Common myeloid progenitor, CD34-positive (primary cell): ENCODE data around the gene STK17A.
A peak's percentile ranks its signal among the peaks of the same experiment; 100 is the strongest.

Experiments used
- CTCF ChIA-PET: fragments of 350-600 bp; sonication (Branson Sonifier 250); formaldehyde crosslinking; loops from one replicate; lab custom pipeline; 2021; ENCODE audit warnings: antibody characterized with exemption; lab: Charles Lee
- POLR2A ChIA-PET: fragments of 350-600 bp; sonication (Branson Sonifier 250); formaldehyde crosslinking; loops from one replicate; lab custom pipeline; 2021; ENCODE audit warnings: antibody characterized with exemption; lab: Charles Lee
- DNase-seq, 3 donors: peaks; one replicate each; pipeline versions ENCODE4 v3.0.0 to v3.0.0-alpha.2; 2013
- H3K27ac ChIP-seq, 2 experiments: 1 replicate in 1 of 2; 2 replicates in 1 of 2; pipeline ENCODE4 v1.7.0; 2013; ENCODE audit warnings: inconsistent platforms in 2 of 2, low read length in 2 of 2, mild to moderate bottlenecking in 2 of 2, low read depth in 1 of 2, moderate library complexity in 1 of 2; ENCODE audit not compliant: severe bottlenecking in 2 of 2, insufficient read depth in 1 of 2, poor library complexity in 1 of 2
- H3K27me3 ChIP-seq, 5 experiments: replicated peaks in 2 of 5; 1 replicate in 3 of 5; 2 replicates in 2 of 5; pipeline versions ENCODE4 v1.6.1 to v1.7.0; 2013; ENCODE audit warnings: low read length in 4 of 5, mild to moderate bottlenecking in 2 of 5, moderate library complexity in 2 of 5, inconsistent platforms in 1 of 5; ENCODE audit not compliant: insufficient read depth in 5 of 5, control insufficient read depth in 4 of 5
- H3K36me3 ChIP-seq, 4 experiments: 1 replicate in 2 of 4; 2 replicates in 2 of 4; pipeline versions ENCODE4 v1.6.1 to v1.7.0; 2013; ENCODE audit warnings: low read length in 3 of 4, control low read depth in 1 of 4, mild to moderate bottlenecking in 1 of 4; ENCODE audit not compliant: control insufficient read depth in 4 of 4, insufficient read depth in 4 of 4
- H3K4me1 ChIP-seq, 4 experiments: 1 replicate in 3 of 4; 2 replicates in 1 of 4; pipeline versions ENCODE4 v1.6.1 to v1.7.1; 2013; ENCODE audit warnings: low read length in 3 of 4, mild to moderate bottlenecking in 3 of 4, control low read depth in 1 of 4, inconsistent platforms in 1 of 4, moderate library complexity in 1 of 4; ENCODE audit not compliant: control insufficient read depth in 4 of 4, insufficient read depth in 4 of 4; ENCODE audit errors: control extremely low read depth in 1 of 4
- H3K4me3 ChIP-seq, 7 experiments: 1 replicate in 4 of 7; 2 replicates in 3 of 7; pipeline versions ENCODE4 v1.5.1 to v1.7.0; 2013; ENCODE audit warnings: mild to moderate bottlenecking in 7 of 7, low read length in 6 of 7, moderate library complexity in 6 of 7, inconsistent platforms in 2 of 7, low read depth in 2 of 7, control low read depth in 1 of 7; ENCODE audit not compliant: insufficient read depth in 4 of 7, control insufficient read depth in 1 of 7; ENCODE audit errors: extremely low read depth in 1 of 7
- H3K9me3 ChIP-seq, 5 experiments: 1 replicate in 4 of 5; 2 replicates in 1 of 5; pipeline versions ENCODE4 v1.6.1 to v1.7.1; 2013; ENCODE audit warnings: low read length in 4 of 5, mild to moderate bottlenecking in 2 of 5, inconsistent platforms in 1 of 5, low read depth in 1 of 5, moderate library complexity in 1 of 5; ENCODE audit not compliant: control insufficient read depth in 4 of 5, insufficient read depth in 2 of 5; ENCODE audit errors: control extremely low read depth in 1 of 5
- WGBS: methylation state at CpG from one replicate; pipeline ENCODE4 v1.1.5; 2013; ENCODE audit not compliant: insufficient coverage; 5-methylcytosine and 5-hydroxymethylcytosine counted together

The STK17A gene

GRCh38 chr7:43642897-43643630 is 60.2 kb downstream of the STK17A start:
- Histone ChIP-seq H3K4me3 (no peak overlapping the region), H3K27me3 (no peaks in the 10 kb centered on the region), H3K27ac (no peak overlapping the region), H3K36me3 (peaks cover 10 to 75% (median 25%) of the 10 kb centered on the region in 4 experiments), H3K9me3 (no peaks in the 10 kb centered on the region), H3K4me1 (peaks cover 12 to 25% (median 20%) of the 10 kb centered on the region in 4 experiments)
- 98% methylated on average over 13 of the region's 13 CpGs for whole genome bisulfite sequencing
- CTCF ChIA-PET = interaction anchor here (10.0 kb wide), 1 partner anchor 56 kb away, joined by 61 read pairs; no protein-coding TSS in a partner anchor
- POLR2A ChIA-PET = no interaction called here
- DNase-seq = no peak

DNA sequence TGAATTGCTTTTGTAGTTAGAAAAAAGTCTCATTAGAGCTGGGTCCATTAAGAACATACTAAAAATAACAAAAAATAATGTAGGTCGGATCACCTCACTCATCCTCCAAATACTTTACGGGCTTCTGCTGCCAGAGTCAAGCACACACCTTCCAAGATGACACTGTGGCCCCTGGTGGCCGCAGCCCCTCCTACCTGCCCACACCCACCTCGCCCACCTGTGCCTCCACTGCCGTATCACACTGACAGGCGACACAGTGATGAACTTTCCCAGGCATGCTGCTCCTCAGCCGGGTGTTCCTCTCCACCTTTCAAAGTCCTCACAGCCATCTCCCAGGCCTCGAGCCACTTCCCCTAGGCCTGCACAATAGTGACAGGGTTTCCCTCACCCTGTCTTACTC is 60.9 kb downstream of the STK17A start:
- no peaks in the 10 kb centered on the region for H3K27me3 ChIP-seq
- peaks cover 20 to 32% (median 25%) of the 10 kb centered on the region in 4 experiments for H3K4me1 ChIP-seq
- H3K4me3 ChIP-seq = no peak overlapping the region
- H3K27ac ChIP-seq = no peak overlapping the region
- H3K36me3 ChIP-seq = peaks cover 10 to 72% (median 25%) of the 10 kb centered on the region in 4 experiments
- POLR2A ChIA-PET = no interaction called here
- H3K9me3 ChIP-seq = no peaks in the 10 kb centered on the region
- DNase-seq = no peak
- WGBS = 84% methylated on average over 8 of the region's 8 CpGs
- CTCF ChIA-PET = interaction anchor here (1.1 to 10.0 kb wide), 3 partner anchors 40 to 61 kb away, joined by 3 to 61 read pairs (median 21); partner anchors contain the start of gene STK17A

GRCh38 chr7:43645699-43646226 is 62.9 kb downstream of the STK17A start:
- 94% methylated on average over 2 of the region's 3 CpGs for whole genome bisulfite sequencing
- H3K27me3 ChIP-seq = no peaks in the 10 kb centered on the region
- peaks cover 36 to 51% (median 44%) of the 10 kb centered on the region in 4 experiments for H3K4me1 ChIP-seq
- H3K27ac ChIP-seq = no peak overlapping the region
- POLR2A ChIA-PET = no interaction called here
- no peak for DNase-seq
- H3K4me3 ChIP-seq = no peak overlapping the region
- peaks cover 5 to 56% (median 15%) of the 10 kb centered on the region in 4 experiments for H3K36me3 ChIP-seq
- no peaks in the 10 kb centered on the region for H3K9me3 ChIP-seq
- CTCF ChIA-PET = interaction anchor here (0.8 to 10.0 kb wide), 4 partner anchors 11 to 62 kb away, joined by 3 to 61 read pairs (median 12); partner anchors contain the start of gene STK17A

- peak in 1 of 3 donors; percentile 5 for DNase-seq
Measured at GRCh38 chr7:43646603-43647338, 63.9 kb downstream of the STK17A start.

DNA sequence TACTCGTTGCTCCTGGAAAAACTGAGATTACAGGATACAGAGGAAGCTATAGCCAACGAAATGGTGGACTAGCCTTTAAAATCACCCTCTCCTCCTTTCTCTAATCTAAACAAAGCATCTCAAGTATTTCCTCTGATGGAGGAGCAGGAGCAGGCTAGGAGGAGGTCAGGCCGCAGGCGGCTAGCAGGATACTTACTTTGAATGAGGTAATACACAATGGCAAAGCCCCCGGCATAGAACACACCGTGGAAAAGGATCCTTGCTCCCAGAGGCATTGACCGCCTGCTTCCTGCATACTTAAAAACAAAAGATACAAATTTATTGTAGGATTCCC is 64.4 kb downstream of the STK17A start:
- DNase-seq = no peak
- Histone ChIP-seq H3K4me3 (peak overlapping the region in 2 of 7 experiments; percentile 36 to 48), H3K27me3 (no peaks in the 10 kb centered on the region), H3K27ac (peak overlapping the region in 1 of 2 experiments; percentile 62), H3K36me3 (peaks cover 5 to 50% (median 15%) of the 10 kb centered on the region in 4 experiments), H3K4me1 (peaks cover 40 to 61% (median 54%) of the 10 kb centered on the region in 4 experiments), H3K9me3 (no peaks in the 10 kb centered on the region)
- ChIA-PET CTCF (interaction anchor here (1.0 to 10.0 kb wide), 9 partner anchors 9 to 75 kb away, joined by 3 to 61 read pairs (median 5); partner anchors contain the start of gene STK17A), POLR2A (interaction anchor here (0.6 to 3.6 kb wide), 3 partner anchors 53 to 75 kb away, joined by 3 to 21 read pairs (median 10); partner anchors contain the start of gene STK17A)
- 85% methylated on average over 3 of the region's 7 CpGs for WGBS

More at GRCh38 chr7:43646603-43647338, 63.9 kb downstream of the STK17A start:
- WGBS = 81% methylated on average over 8 of the region's 8 CpGs
- H3K27ac ChIP-seq = peak overlapping the region in 1 of 2 experiments; percentile 62
- no peaks in the 10 kb centered on the region for H3K27me3 ChIP-seq
- peaks cover 36 to 61% (median 53%) of the 10 kb centered on the region in 4 experiments for H3K4me1 ChIP-seq
- ChIA-PET CTCF (interaction anchor here (0.8 to 10.0 kb wide), 7 partner anchors 9 to 63 kb away, joined by 3 to 61 read pairs (median 4); partner anchors contain the start of gene STK17A), POLR2A (interaction anchor here (0.6 to 3.6 kb wide), 3 partner anchors 53 to 75 kb away, joined by 3 to 21 read pairs (median 10); partner anchors contain the start of gene STK17A)
- H3K4me3 ChIP-seq = no peak overlapping the region
- H3K36me3 ChIP-seq = peaks cover 5 to 50% (median 15%) of the 10 kb centered on the region in 4 experiments
- H3K9me3 ChIP-seq = no peaks in the 10 kb centered on the region

GRCh38 chr7:43647673-43648472 is 65.0 kb downstream of the STK17A start:
- peak; percentile 72 to 88 (median 87) for DNase-seq
- ChIA-PET CTCF (interaction anchor here (0.9 to 10.0 kb wide), 11 partner anchors 10 to 76 kb away, joined by 3 to 61 read pairs (median 5); partner anchors contain the start of gene STK17A), POLR2A (interaction anchor here (0.6 to 3.6 kb wide), 5 partner anchors 22 to 76 kb away, joined by 3 to 21 read pairs (median 4); partner anchors contain the start of gene STK17A)
- H3K4me3 ChIP-seq = peak overlapping the region in 4 of 7 experiments; percentile 20 to 48 (median 39)
- H3K9me3 ChIP-seq = no peaks in the 10 kb centered on the region
- no peaks in the 10 kb centered on the region for H3K27me3 ChIP-seq
- H3K27ac ChIP-seq = peak overlapping the region; percentile 40 to 62
- H3K36me3 ChIP-seq = peaks cover 3 to 45% (median 13%) of the 10 kb centered on the region in 4 experiments
- 24% methylated on average over 7 of the region's 10 CpGs for WGBS
- H3K4me1 ChIP-seq = peaks cover 40 to 61% (median 54%) of the 10 kb centered on the region in 4 experiments
